ENCODE results near the gene ZNRF3.

GRCh38 chr22:28949788-28950187 lies 66.4 kb downstream of the ZNRF3 start:
- no peak for TF ChIP-seq CTCF (IDR thresholded peaks at IDR 0.05)
- TF ChIP-seq POLR2A (IDR thresholded peaks at IDR 0.05): no peak
- TF ChIP-seq POLR2AphosphoS5 (IDR thresholded peaks at IDR 0.05): no peak
- no peak for TF ChIP-seq EP300 (IDR thresholded peaks at IDR 0.05)

All from upper lobe of left lung (tissue), 4 donors.